ENCODE measurements around the gene DLGAP4. TPM values are rescaled to one million over a fixed set of nuclear protein-coding genes. Genes with fewer than 3 reads are reported as not detected.

The DLGAP4 gene
- total and polyA plus RNA-seq, 2 experiments from 2014 or later, result 14.3 to 68.1 TPM

DNA sequence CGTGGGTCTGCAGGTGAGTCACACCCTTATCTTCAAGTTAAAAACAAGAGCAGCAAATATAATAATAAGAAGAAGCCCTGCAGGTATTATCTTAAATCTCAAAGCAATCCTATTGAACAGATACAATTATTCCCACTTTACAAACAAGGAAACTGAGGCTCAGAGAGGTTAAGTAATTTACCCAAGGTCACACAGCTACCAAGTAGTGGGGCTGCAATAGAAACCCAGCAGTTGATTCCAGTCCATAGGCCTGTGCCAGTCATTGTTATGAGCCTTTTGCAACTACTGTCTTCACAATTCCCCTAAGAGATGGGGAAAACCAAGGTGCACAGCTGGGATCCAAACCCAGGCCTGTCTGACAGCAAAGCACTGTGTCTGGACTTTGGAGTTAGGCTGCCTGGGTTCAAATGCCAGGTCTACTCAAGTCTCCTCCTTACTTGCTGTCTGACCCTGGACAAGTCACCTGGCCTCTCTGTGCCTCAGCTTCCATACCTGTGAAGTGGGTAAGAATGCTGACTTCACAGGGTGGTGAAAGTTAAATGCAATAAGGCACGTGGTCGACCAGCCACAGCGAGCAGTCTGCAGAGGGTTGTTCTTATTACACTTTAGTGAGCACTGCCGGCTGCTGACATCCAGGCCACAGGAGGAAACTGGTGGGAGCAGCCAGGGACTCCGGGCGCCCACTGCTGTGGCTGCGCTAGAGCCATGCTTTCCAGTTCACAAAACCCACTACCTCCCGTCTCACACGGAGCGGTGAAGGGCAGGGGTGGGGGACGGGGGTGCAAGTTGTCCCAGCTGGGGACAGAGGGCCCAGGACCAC is 241.3 kb downstream of the DLGAP4 start:
- Histone ChIP-seq H3K9me3 (ENCODE audit: low read depth) (no peaks in the 10 kb centered on the region), H4K20me1 (ENCODE audit: insufficient read depth) (peaks cover 4% of the 10 kb centered on the region; the same call in 1 of the 2 replicates), H3F3A (ENCODE audit: insufficient read depth) (peaks cover 74% of the 10 kb centered on the region), H3K27ac (no peak overlapping the region), H3K4me1 (ENCODE audit: insufficient read depth) (peaks cover 22% of the 10 kb centered on the region), H3K9ac (no peak overlapping the region), H3K79me2 (ENCODE audit: insufficient read depth) (peaks cover 37% of the 10 kb centered on the region), H3K4me2 (ENCODE audit: unreplicated experiment) (no peak overlapping the region), H3K27me3 (replicated peaks; ENCODE audit: insufficient read depth) (no peaks in the 10 kb centered on the region), H3K9me2 (ENCODE audit: insufficient read depth) (no peaks in the 10 kb centered on the region), H2AFZ (no peak overlapping the region), H3K36me3 (ENCODE audit: low read depth) (peaks cover 34% of the 10 kb centered on the region), H3K4me3 (no peak overlapping the region)
- TF ChIP-seq EZH2phosphoT487 (IDR thresholded peaks at IDR 0.05; ENCODE audit: insufficient read depth, low read depth), result no peak
- no peak for TF ChIP-seq EZH2 (IDR thresholded peaks at IDR 0.05; ENCODE audit: insufficient read depth, poor library complexity, severe bottlenecking)
- 84 to 89% methylated on average over 12 of the region's 12 CpGs for WGBS, 2 experiments (ENCODE audit: low coverage in 1 of 2, low lambda C conversion rate in 2 of 2, missing lambda C conversion rate in 2 of 2)
- in situ Hi-C loops (cut with MboI), result no loop called here
- no peak for DNase-seq

DNA sequence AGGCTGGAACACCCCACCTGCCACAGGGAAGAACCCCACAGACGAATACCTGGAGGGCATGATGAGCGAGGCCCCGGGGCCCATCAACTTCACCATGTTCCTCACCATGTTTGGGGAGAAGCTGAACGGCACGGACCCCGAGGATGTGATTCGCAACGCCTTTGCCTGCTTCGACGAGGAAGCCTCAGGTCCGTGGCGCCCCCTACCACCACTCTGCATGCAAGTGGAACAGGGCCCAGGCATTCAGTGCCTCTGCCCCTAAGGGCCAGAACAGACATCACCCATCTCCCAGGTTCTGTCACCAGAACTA is 241.8 kb downstream of the DLGAP4 start:
- Histone ChIP-seq H3K9me3 (ENCODE audit: low read depth) (no peaks in the 10 kb centered on the region), H3K9ac (no peak overlapping the region), H2AFZ (no peak overlapping the region), H3K79me2 (ENCODE audit: insufficient read depth) (peaks cover 32% of the 10 kb centered on the region), H3K27me3 (replicated peaks; ENCODE audit: insufficient read depth) (no peaks in the 10 kb centered on the region), H3K4me3 (no peak overlapping the region), H3K9me2 (ENCODE audit: insufficient read depth) (no peaks in the 10 kb centered on the region), H3K4me2 (ENCODE audit: unreplicated experiment) (no peak overlapping the region), H3K27ac (no peak overlapping the region), H3K4me1 (ENCODE audit: insufficient read depth) (peaks cover 16% of the 10 kb centered on the region), H4K20me1 (ENCODE audit: insufficient read depth) (peaks cover 4% of the 10 kb centered on the region; the same call in 1 of the 2 replicates), H3F3A (ENCODE audit: insufficient read depth) (peaks cover 79% of the 10 kb centered on the region), H3K36me3 (ENCODE audit: low read depth) (peaks cover 34% of the 10 kb centered on the region)
- TF ChIP-seq EZH2phosphoT487 (IDR thresholded peaks at IDR 0.05; ENCODE audit: insufficient read depth, low read depth), result no peak
- no peak for TF ChIP-seq EZH2 (IDR thresholded peaks at IDR 0.05; ENCODE audit: insufficient read depth, poor library complexity, severe bottlenecking)
- in situ Hi-C loops (cut with MboI), result no loop called here
- no peak for DNase-seq
- WGBS, 2 experiments (ENCODE audit: low coverage in 1 of 2, low lambda C conversion rate in 2 of 2, missing lambda C conversion rate in 2 of 2), result 85 to 86% methylated on average over 12 of the region's 12 CpGs

GRCh38 chr20:36548704-36549627 is 242.8 kb downstream of the DLGAP4 start:
- Histone ChIP-seq H3K9me2 (ENCODE audit: insufficient read depth) (no peaks in the 10 kb centered on the region), H3K36me3 (ENCODE audit: low read depth) (peaks cover 34% of the 10 kb centered on the region), H3K4me2 (ENCODE audit: unreplicated experiment) (no peak overlapping the region), H3F3A (ENCODE audit: insufficient read depth) (peaks cover 76% of the 10 kb centered on the region), H3K4me3 (no peak overlapping the region), H3K4me1 (ENCODE audit: insufficient read depth) (peaks cover 7% of the 10 kb centered on the region), H4K20me1 (ENCODE audit: insufficient read depth) (peaks cover 4% of the 10 kb centered on the region; the same call in 1 of the 2 replicates), H3K27ac (no peak overlapping the region), H2AFZ (no peak overlapping the region), H3K79me2 (ENCODE audit: insufficient read depth) (peaks cover 22% of the 10 kb centered on the region), H3K27me3 (replicated peaks; ENCODE audit: insufficient read depth) (no peaks in the 10 kb centered on the region), H3K9me3 (ENCODE audit: low read depth) (no peaks in the 10 kb centered on the region), H3K9ac (no peak overlapping the region)
- in situ Hi-C loops (cut with MboI), result no loop called here
- WGBS, 2 experiments (ENCODE audit: low coverage in 1 of 2, low lambda C conversion rate in 2 of 2, missing lambda C conversion rate in 2 of 2), result 80 to 83% methylated on average over 18 to 23 of the region's 23 CpGs
- DNase-seq, result no peak
- TF ChIP-seq EZH2phosphoT487 (IDR thresholded peaks at IDR 0.05; ENCODE audit: insufficient read depth, low read depth), result no peak
- TF ChIP-seq EZH2 (IDR thresholded peaks at IDR 0.05; ENCODE audit: insufficient read depth, poor library complexity, severe bottlenecking), result no peak

DNA sequence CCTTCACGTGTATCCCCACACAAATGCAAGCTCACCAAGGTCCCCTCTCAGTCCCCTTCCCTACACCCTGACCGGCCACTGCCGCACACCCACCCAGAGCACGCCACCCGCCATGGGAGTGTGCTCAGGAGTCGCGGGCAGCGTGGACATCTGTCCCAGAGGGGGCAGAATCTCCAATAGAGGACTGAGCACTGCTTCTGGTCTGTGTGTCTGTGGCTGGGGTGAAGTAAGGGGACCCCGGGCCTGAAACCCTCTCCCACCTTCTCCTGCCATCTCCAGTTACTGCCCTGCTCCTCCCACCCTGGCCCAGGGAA is 243.4 kb downstream of the DLGAP4 start:
- Histone ChIP-seq H3K4me2 (ENCODE audit: unreplicated experiment) (no peak overlapping the region), H3K9ac (no peak overlapping the region), H3K36me3 (ENCODE audit: low read depth) (peaks cover 34% of the 10 kb centered on the region), H4K20me1 (ENCODE audit: insufficient read depth) (peaks cover 3% of the 10 kb centered on the region; the same call in 1 of the 2 replicates), H3K9me3 (ENCODE audit: low read depth) (no peaks in the 10 kb centered on the region), H3K4me3 (no peak overlapping the region), H3K79me2 (ENCODE audit: insufficient read depth) (peaks cover 16% of the 10 kb centered on the region), H3K27me3 (replicated peaks; ENCODE audit: insufficient read depth) (no peaks in the 10 kb centered on the region), H3K27ac (no peak overlapping the region), H2AFZ (no peak overlapping the region), H3K4me1 (ENCODE audit: insufficient read depth) (peaks cover 3% of the 10 kb centered on the region; the same call in 1 of the 2 replicates), H3K9me2 (ENCODE audit: insufficient read depth) (no peaks in the 10 kb centered on the region), H3F3A (ENCODE audit: insufficient read depth) (peaks cover 76% of the 10 kb centered on the region)
- in situ Hi-C loops (cut with MboI), result no loop called here
- WGBS, 2 experiments (ENCODE audit: low coverage in 1 of 2, low lambda C conversion rate in 2 of 2, missing lambda C conversion rate in 2 of 2), result 88 to 89% methylated on average over 9 of the region's 9 CpGs
- no peak for TF ChIP-seq EZH2phosphoT487 (IDR thresholded peaks at IDR 0.05; ENCODE audit: insufficient read depth, low read depth)
- no peak for DNase-seq
